Large intestine (tissue), 3 donors: ENCODE measurements around the gene BDH1. TPM values are rescaled to one million over a fixed set of nuclear protein-coding genes. Genes with fewer than 3 reads are reported as not detected.
A peak's percentile ranks its signal among the peaks of the same experiment; 100 is the strongest.

Experiments used
- DNase-seq, 2 donors: peaks; one replicate each; pipeline versions ENCODE4 v3.0.0 to v3.0.0-alpha.2; 2013
- H3K27ac ChIP-seq: one replicate; pipeline ENCODE4 v1.5.1; 2013; ENCODE audit warnings: low read length
- H3K27me3 ChIP-seq: 2 replicates; pipeline ENCODE4 v1.6.1; 2013; ENCODE audit warnings: low read length; ENCODE audit not compliant: control insufficient read depth, insufficient read depth
- H3K36me3 ChIP-seq: 2 replicates; pipeline ENCODE4 v1.6.1; 2013; ENCODE audit warnings: low read length; ENCODE audit not compliant: control insufficient read depth, insufficient read depth
- H3K4me1 ChIP-seq: one replicate; pipeline ENCODE4 v1.6.1; 2013; ENCODE audit warnings: low read length; ENCODE audit not compliant: control insufficient read depth, insufficient read depth
- H3K4me3 ChIP-seq: one replicate; pipeline ENCODE4 v1.5.1; 2013; ENCODE audit warnings: low read length
- H3K9me3 ChIP-seq: one replicate; pipeline ENCODE4 v1.6.1; 2013; ENCODE audit warnings: mild to moderate bottlenecking, low read depth, low read length, moderate library complexity; ENCODE audit not compliant: control insufficient read depth
- WGBS: methylation state at CpG from one replicate; pipeline ENCODE4 v1.1.5; 2013; ENCODE audit warnings: low lambda C conversion rate; ENCODE audit not compliant: insufficient coverage; 5-methylcytosine and 5-hydroxymethylcytosine counted together
- polyA plus RNA-seq: library from polyadenylated mRNA; unstranded; fragments of 120-200 nt; gene quantifications from one replicate; pipeline ENCODE4 v1.2.1, GENCODE V29; 2013

BDH1 gene
- polyA plus RNA-seq, 1 donor, result 71.0 TPM

- WGBS, result no CpG with 5 or more reads among the region's 1 CpG
- no peak for DNase-seq
- peaks cover 10% of the 10 kb centered on the region for H3K9me3 ChIP-seq
- no peak overlapping the region for H3K4me3 ChIP-seq
- H3K4me1 ChIP-seq, result peaks cover 5% of the 10 kb centered on the region
- no peaks in the 10 kb centered on the region for H3K27me3 ChIP-seq
- no peak overlapping the region for H3K27ac ChIP-seq
- no peaks in the 10 kb centered on the region for H3K36me3 ChIP-seq
These were observed 59.0 kb downstream of the BDH1 start for GRCh38 chr3:197496746-197497125.

DNA sequence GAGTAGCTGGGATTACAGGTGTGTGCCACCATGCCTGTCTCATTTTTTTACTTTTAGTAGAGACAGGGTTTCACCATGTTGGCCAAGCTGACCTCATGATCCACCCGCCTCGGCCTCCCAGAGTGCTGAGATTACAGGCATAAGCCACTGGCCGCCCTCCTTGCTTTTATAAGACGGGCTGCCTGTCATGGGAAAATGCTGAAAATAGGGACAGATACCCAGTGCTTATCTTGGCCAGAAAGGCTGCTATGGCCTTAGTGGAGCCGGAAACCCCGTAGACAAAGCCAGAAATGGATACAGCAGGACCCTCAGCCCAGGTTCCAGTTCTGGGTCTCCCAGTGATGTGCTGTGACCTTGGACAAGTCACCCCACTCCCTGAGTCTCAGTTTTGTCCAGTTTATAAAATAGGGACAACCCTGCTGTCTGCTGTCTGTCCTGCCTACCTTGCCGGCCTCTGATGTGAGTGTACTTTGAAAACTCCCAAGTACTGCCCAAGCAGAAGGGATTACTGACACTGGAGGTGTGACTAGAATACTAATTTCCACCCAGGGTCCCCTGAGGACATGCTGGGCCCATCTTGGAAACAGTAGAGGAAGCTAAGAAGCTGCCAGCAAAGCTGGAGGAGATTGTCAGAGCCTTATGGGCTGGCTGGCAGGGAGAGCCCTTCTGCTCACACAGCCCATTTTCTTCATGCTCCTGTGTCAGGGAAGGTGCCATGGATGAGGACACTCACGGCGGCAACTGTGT, 59.6 kb downstream of the BDH1 start:
- no peak overlapping the region for H3K27ac ChIP-seq
- H3K4me1 ChIP-seq, result peaks cover 5% of the 10 kb centered on the region
- H3K9me3 ChIP-seq, result peaks cover 10% of the 10 kb centered on the region
- no peak overlapping the region for H3K4me3 ChIP-seq
- H3K36me3 ChIP-seq, result no peaks in the 10 kb centered on the region
- no CpG with 5 or more reads among the region's 9 CpGs for WGBS
- H3K27me3 ChIP-seq, result no peaks in the 10 kb centered on the region
- no peak for DNase-seq

DNA sequence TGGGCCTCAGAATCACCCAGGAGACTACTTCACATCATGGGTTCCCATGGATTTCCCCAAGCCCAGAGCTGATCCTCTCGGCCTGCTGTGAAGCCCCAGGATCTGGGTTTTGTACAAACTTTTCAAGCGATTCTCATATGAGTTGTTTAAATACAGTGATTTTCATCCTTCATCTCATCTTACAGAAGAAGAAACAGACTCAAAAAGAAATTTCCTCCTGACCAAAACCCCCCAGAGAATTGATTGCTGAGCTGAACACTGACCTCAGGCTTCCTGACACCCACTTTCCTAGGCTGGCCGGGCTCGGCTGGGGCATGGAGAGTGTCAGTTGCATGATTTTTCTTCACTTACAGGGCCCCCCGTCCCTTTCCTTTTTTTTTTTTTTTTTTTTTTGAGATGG, 60.3 kb downstream of the BDH1 start:
- H3K36me3 ChIP-seq, result no peaks in the 10 kb centered on the region
- H3K9me3 ChIP-seq, result peaks cover 10% of the 10 kb centered on the region
- peaks cover 5% of the 10 kb centered on the region for H3K4me1 ChIP-seq
- no peaks in the 10 kb centered on the region for H3K27me3 ChIP-seq
- H3K4me3 ChIP-seq, result no peak overlapping the region
- no peak overlapping the region for H3K27ac ChIP-seq
- WGBS, result no CpG with 5 or more reads among the region's 5 CpGs
- no peak for DNase-seq

DNA sequence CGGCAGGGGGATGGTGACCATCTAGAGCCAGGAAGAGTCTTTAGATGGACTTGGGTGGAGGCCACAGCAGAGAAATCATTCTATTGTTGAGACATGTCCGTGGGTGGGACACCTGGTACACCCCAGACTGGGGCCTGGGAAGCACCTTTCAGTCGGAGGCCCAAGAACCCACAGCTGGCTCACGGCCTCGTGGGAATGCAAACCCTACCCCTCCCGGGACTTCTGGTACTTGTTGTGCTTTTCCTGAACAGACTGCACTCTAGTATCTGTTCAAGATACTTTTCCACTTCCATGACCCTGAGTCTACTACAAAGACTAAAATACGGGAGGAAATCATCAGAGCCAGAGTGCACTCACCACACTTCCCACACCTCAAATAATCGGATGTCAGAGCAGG, 60.7 kb downstream of the BDH1 start:
- WGBS, result no CpG with 5 or more reads among the region's 8 CpGs
- H3K27me3 ChIP-seq, result no peaks in the 10 kb centered on the region
- H3K4me1 ChIP-seq, result peaks cover 5% of the 10 kb centered on the region
- H3K27ac ChIP-seq, result no peak overlapping the region
- peaks cover 10% of the 10 kb centered on the region for H3K9me3 ChIP-seq
- no peak for DNase-seq
- H3K36me3 ChIP-seq, result no peaks in the 10 kb centered on the region
- H3K4me3 ChIP-seq, result no peak overlapping the region

- Histone ChIP-seq H3K9me3 (peaks cover 10% of the 10 kb centered on the region), H3K4me1 (peaks cover 5% of the 10 kb centered on the region), H3K27me3 (no peaks in the 10 kb centered on the region), H3K4me3 (no peak overlapping the region), H3K27ac (no peak overlapping the region), H3K36me3 (no peaks in the 10 kb centered on the region)
- 0% methylated on average over 1 of the region's 10 CpGs for WGBS
- peak; percentile 53 to 86 for DNase-seq
These were observed 61.3 kb downstream of the BDH1 start for GRCh38 chr3:197494366-197495058.

- no peak overlapping the region for H3K4me3 ChIP-seq
- H3K36me3 ChIP-seq, result no peaks in the 10 kb centered on the region
- no peak for DNase-seq
- peaks cover 5% of the 10 kb centered on the region for H3K4me1 ChIP-seq
- no peak overlapping the region for H3K27ac ChIP-seq
- H3K9me3 ChIP-seq, result no peaks in the 10 kb centered on the region
- no peaks in the 10 kb centered on the region for H3K27me3 ChIP-seq
- WGBS, result no CpG with 5 or more reads among the region's 5 CpGs
These were observed 62.7 kb downstream of the BDH1 start for GRCh38 chr3:197493049-197493448.

GRCh38 chr3:197491923-197492664, 63.7 kb downstream of the BDH1 start:
- no peak overlapping the region for H3K4me3 ChIP-seq
- H3K9me3 ChIP-seq, result no peaks in the 10 kb centered on the region
- no peak for DNase-seq
- H3K27ac ChIP-seq, result no peak overlapping the region
- H3K27me3 ChIP-seq, result no peaks in the 10 kb centered on the region
- H3K4me1 ChIP-seq, result peaks cover 5% of the 10 kb centered on the region
- H3K36me3 ChIP-seq, result no peaks in the 10 kb centered on the region
- 100% methylated on average over 2 of the region's 12 CpGs for WGBS

GRCh38 chr3:197491478-197491877, 64.3 kb downstream of the BDH1 start:
- H3K36me3 ChIP-seq, result no peaks in the 10 kb centered on the region
- no peak for DNase-seq
- H3K4me1 ChIP-seq, result peaks cover 5% of the 10 kb centered on the region
- no CpG with 5 or more reads among the region's 7 CpGs for WGBS
- no peaks in the 10 kb centered on the region for H3K9me3 ChIP-seq
- H3K27me3 ChIP-seq, result no peaks in the 10 kb centered on the region
- no peak overlapping the region for H3K27ac ChIP-seq
- no peak overlapping the region for H3K4me3 ChIP-seq

DNA sequence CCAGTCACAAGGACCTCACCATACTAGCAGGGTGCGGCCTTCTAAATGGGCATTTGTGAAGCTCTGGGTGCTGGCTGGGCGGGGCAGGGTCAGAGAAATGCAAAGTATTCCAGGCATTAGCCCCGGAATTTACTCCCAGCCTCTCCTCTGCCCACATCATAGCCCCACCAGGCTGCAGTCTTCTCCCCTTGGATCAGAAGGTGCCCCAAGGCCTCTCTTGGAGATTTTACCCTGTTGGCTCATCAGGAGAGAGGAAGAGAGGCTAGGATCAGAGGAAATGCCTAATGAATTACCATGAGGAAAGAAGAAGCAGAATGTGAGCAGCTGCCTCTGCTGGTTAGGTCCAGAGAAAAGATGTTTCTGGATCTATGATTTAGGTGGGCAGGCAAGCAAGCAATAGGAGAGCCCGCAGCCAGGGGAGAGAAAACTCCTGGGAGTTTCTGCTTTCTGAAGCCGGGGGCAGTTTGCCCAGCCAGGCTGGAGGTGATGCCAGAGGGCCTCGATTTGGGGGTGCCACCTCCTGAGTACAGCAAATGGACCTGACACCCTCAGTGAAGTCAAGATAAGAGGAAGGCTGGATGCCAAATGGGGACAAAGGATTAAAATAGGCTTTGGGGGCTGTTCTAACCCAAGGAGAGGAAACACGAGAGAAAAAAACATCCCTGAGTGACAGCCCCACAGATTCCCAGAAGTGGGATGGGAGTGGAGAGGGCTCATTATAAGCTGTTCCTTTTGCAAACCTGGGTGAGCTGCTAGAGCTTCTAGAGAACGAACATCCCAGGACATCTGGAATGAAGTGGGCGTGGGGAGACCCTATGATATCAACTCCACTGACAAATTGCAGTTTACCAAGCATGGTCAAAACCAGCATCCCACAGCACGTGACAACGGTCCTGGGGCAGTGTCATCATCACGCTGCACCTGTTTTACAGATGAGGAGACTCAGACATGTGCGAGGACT, 65.4 kb downstream of the BDH1 start:
- no peaks in the 10 kb centered on the region for H3K27me3 ChIP-seq
- H3K4me3 ChIP-seq, result no peak overlapping the region
- no peaks in the 10 kb centered on the region for H3K9me3 ChIP-seq
- no peak for DNase-seq
- H3K36me3 ChIP-seq, result no peaks in the 10 kb centered on the region
- H3K4me1 ChIP-seq, result peaks cover 5% of the 10 kb centered on the region
- no peak overlapping the region for H3K27ac ChIP-seq
- WGBS, result 88% methylated on average over 4 of the region's 13 CpGs
